GM18909 (cell line): ENCODE results near the gene GNG7.
A peak's percentile ranks its signal among the peaks of the same experiment; 100 is the strongest.
"Not testable (repeated sequence)": the region's sequence is repeated elsewhere in the genome, so short reads cannot be mapped to it uniquely, and the experiment has no call there.

Experiments
- ATAC-seq: cut with Tn5 transposase; IDR thresholded peaks from one replicate; pipeline ENCODE4 v1.9.1; 2021; ENCODE audit warnings: mild to moderate bottlenecking; ENCODE audit not compliant: unreplicated experiment, poor library complexity

The GNG7 gene

GRCh38 chr19:2648528-2648937 is 54.0 kb downstream of the GNG7 start:
- peak; percentile 45 for ATAC-seq

- ATAC-seq, result no peak
These were observed 54.4 kb downstream of the GNG7 start for GRCh38 chr19:2648099-2648498.

- ATAC-seq, result no peak
These were observed 55.5 kb downstream of the GNG7 start for GRCh38 chr19:2646866-2647535.

- no peak for ATAC-seq
These were observed 56.7 kb downstream of the GNG7 start for GRCh38 chr19:2645826-2646225.

GRCh38 chr19:2643123-2643737 is 59.3 kb downstream of the GNG7 start:
- ATAC-seq, result not testable (repeated sequence)

- ATAC-seq, result no peak
These were observed 61.2 kb downstream of the GNG7 start for GRCh38 chr19:2641332-2641698.

- ATAC-seq, result no peak
These were observed 61.7 kb downstream of the GNG7 start for GRCh38 chr19:2640563-2641331.

GRCh38 chr19:2639999-2640398 is 62.5 kb downstream of the GNG7 start:
- ATAC-seq, result no peak

GRCh38 chr19:2638417-2638940 is 64.0 kb downstream of the GNG7 start:
- no peak for ATAC-seq

GRCh38 chr19:2636897-2637683 is 65.4 kb downstream of the GNG7 start:
- ATAC-seq, result no peak

- no peak for ATAC-seq
These were observed 66.2 kb downstream of the GNG7 start for GRCh38 chr19:2636141-2636896.

- ATAC-seq, result no peak
These were observed 67.5 kb downstream of the GNG7 start for GRCh38 chr19:2634960-2635359.

- ATAC-seq, result no peak
These were observed 68.1 kb downstream of the GNG7 start for GRCh38 chr19:2634228-2634951.

GRCh38 chr19:2633693-2634075 is 68.8 kb downstream of the GNG7 start:
- no peak for ATAC-seq

- no peak for ATAC-seq
These were observed 71.2 kb downstream of the GNG7 start for GRCh38 chr19:2631213-2631821.

- no peak for ATAC-seq
These were observed 72.0 kb downstream of the GNG7 start for GRCh38 chr19:2630352-2631001.

GRCh38 chr19:2629491-2630351 is 72.8 kb downstream of the GNG7 start:
- ATAC-seq, result no peak
